Measurements from ENCODE around the gene XYLT2.
"Not testable (repeated sequence)": the region's sequence is repeated elsewhere in the genome, so short reads cannot be mapped to it uniquely, and the experiment has no call there.

The XYLT2 gene

DNA sequence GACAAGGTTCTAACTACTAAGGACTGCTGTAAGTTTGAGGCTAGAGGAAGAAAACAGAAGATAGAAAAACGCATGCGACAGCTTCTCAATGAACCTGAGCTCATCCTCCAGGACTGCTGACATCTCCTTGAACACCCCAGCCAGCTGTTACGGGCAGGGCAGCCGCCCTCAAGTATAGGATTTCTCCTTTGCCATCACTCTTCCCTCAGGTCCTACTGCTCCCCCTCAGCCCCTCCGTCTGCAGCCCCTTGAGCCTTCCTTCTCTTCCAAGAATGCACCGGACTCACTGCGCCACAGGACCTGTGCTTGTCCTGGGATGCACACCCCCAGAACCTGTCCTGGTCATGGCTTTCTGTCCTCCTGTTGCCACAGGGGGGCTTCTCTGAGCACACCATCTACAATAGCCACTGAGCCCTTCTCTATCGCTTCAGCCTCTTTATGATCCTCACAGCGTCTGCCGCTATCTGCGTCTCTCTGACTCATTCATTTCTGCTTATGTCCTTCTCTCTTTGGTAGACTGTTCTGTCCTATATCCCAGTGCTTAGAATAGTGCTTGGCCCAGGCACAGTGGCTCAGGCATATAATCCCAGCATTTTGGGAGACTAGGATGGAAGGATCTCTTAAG is 15.7 kb upstream of the XYLT2 start:
- TF ChIP-seq POLR2A (IDR thresholded peaks at IDR 0.05; ENCODE audit: low read depth, low read length): no peak
- FAIRE-seq: no peak
- no peak for DNase-seq (ENCODE audit: insufficient read length, low spot score)

DNA sequence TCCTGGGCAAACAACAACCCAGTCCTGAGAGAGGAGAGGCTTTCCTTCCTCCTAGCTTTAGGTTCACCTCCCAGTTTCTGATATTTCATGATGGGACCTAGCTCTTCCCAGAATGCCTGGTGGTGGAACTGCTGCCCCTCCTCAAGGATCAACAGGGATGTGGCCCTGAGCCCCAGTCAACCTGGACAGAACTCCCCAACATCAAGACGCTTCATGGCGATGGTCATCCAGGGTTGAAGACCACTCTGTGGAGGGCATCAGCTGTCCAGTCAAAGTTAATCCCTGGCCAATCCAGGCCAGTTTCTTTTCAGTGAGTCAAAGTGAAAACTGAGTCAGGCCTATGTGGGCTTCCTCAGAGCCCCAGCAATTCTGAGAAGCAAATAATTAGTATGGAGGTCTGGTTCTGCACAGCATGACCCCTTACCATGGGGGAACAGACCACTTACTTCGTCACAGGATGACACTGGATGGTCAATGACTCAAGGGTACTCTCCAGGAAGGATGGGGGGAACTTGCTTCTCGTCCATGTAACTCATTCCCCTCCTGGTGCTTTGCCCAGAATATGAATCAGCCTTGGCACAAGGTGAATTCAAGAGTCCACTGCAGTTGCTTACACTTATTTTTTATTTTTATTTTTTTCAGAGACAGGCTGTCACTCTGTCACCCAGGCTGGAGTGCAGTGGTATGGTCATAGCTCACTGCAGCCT is 14.7 kb upstream of the XYLT2 start:
- DNase-seq (ENCODE audit: insufficient read length, low spot score): peak; percentile 73
- TF ChIP-seq POLR2A (IDR thresholded peaks at IDR 0.05; ENCODE audit: low read depth, low read length): no peak
- peak; percentile 36 for FAIRE-seq

- no peak for TF ChIP-seq POLR2A (IDR thresholded peaks at IDR 0.05; ENCODE audit: low read depth, low read length)
- FAIRE-seq (no peak), DNase-seq (ENCODE audit: insufficient read length, low spot score) (no peak)
These were observed 13.7 kb upstream of the XYLT2 start for GRCh38 chr17:50332196-50332595.

- not testable (repeated sequence) for DNase-seq (ENCODE audit: insufficient read length, low spot score); FAIRE-seq
These were observed 12.5 kb upstream of the XYLT2 start for GRCh38 chr17:50333291-50334057.

DNA sequence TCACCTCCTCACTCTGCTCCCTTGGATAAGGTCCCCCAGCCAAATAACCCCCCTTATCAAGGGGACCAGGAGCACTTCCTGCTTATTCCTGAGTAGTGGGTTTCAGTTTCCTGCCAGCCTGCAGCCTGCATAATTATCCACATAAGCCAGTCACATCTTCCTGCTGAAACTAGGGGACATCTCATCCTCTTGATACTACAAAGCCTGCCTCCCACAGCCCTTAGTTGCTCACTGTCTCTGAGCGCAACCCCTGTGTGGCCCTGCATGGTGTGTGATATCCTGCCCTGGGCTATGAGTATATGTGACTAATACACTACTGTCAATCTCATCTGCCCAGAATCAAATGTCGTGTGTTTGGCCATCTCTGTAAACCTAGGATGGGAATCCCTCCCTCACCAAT is 8.0 kb upstream of the XYLT2 start:
- DNase-seq (ENCODE audit: insufficient read length, low spot score): no peak
- FAIRE-seq: no peak
- no peak for TF ChIP-seq POLR2A (IDR thresholded peaks at IDR 0.05; ENCODE audit: low read depth, low read length)

DNA sequence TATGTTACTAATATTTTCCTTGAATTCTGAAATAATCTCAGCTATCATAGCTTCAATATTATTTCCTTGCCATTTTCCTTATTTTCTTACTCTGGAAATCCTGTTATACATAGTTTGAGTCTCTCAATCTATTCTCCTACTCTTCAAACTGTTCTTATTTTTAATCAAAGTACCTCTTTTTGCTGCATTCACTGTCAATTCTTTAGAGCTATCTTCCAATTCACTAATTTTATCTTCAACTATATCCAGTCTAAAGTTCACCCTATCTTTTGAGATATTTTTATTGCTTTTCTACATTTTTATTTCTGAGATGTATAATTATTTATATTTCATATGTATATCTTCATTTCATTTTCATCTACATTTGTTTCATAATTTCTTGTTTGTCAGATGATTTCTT is 7.3 kb upstream of the XYLT2 start:
- FAIRE-seq (no peak), DNase-seq (ENCODE audit: insufficient read length, low spot score) (no peak)
- no peak for TF ChIP-seq POLR2A (IDR thresholded peaks at IDR 0.05; ENCODE audit: low read depth, low read length)

GRCh38 chr17:50339381-50339780 is 6.5 kb upstream of the XYLT2 start:
- DNase-seq (ENCODE audit: insufficient read length, low spot score) (no peak), FAIRE-seq (no peak)
- no peak for TF ChIP-seq POLR2A (IDR thresholded peaks at IDR 0.05; ENCODE audit: low read depth, low read length)

DNA sequence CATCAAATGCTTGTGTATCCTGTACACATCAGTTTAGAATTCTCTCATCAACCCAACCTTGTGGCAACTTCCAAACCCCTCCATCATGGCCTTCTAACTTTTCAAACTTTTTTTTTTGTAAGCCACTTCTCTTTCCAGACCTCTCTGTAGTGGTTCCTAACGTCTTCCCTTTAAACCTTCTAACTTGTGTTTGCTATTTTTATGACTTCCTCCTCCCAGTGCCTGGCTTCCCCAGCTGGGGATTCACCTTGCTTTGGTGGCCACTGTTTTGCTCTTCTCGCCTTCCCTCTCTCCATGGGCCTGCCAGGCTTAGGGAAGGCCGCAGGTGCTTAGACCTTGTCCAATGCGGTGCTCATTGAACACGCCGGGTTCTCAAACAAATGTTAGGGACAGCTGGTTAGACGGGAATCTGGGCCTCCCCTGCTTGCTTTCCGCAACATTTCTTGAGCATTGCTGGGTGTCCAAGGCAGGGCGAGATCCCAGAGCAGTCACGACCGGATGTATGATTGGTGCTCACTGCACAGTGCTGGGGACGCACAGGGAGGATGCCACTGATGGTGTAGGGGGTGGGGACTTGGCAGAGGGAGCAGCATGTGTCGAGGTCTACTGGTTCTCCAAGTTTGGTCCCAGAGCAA is 1.1 kb upstream of the XYLT2 start:
- DNase-seq (ENCODE audit: insufficient read length, low spot score): no peak
- no peak for FAIRE-seq
- no peak for TF ChIP-seq POLR2A (IDR thresholded peaks at IDR 0.05; ENCODE audit: low read depth, low read length)

DNA sequence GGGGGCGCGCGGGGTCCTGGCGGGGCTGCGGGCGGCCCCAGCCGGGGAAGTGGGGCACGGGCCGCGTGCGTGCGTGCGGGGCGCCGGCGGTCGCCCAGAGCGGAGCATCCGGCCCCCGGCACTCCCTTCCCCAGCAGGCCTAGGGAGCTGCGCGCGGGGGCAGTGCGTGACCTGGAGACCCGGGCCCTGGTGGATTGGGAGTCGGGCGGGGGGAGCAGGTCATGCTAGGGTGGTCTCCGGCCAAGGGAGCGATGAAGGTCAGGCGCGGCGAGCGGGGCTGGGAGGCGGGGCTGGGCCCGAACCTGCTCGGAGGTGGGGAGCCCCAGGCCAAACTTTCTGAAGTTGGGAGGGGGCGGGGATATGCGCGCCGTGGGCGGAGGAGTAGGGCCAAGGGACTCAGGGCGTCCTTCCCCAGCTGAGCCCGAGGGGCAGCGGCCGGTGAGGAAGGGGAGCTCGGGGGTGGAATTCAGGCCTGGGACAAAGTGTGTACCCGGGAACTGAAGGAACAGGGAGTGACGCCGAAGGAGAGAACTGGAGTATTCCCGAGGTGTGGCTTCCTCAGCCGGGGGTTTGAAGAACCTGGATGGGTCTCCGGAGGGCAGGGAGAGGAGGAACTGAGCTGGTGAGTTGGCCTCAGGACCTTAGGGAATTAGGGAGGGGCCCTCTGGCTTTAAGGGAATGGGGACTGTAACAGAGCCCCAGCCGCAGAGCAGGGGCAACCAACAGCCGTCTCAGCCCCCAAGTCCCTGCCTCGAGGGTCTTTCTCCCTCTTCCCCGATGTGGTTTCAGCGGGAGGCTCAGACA is 589 bp downstream of the XYLT2 start:
- TF ChIP-seq POLR2A (IDR thresholded peaks at IDR 0.05; ENCODE audit: low read depth, low read length): no peak
- peak; percentile 67 for DNase-seq (ENCODE audit: insufficient read length, low spot score)
- no peak for FAIRE-seq

- FAIRE-seq: no peak
- no peak for TF ChIP-seq POLR2A (IDR thresholded peaks at IDR 0.05; ENCODE audit: low read depth, low read length)
- DNase-seq (ENCODE audit: insufficient read length, low spot score): no peak
These were observed 1.4 kb downstream of the XYLT2 start for GRCh38 chr17:50347117-50347893.

- FAIRE-seq (no peak), DNase-seq (ENCODE audit: insufficient read length, low spot score) (no peak)
- TF ChIP-seq POLR2A (IDR thresholded peaks at IDR 0.05; ENCODE audit: low read depth, low read length): no peak
These were observed 2.0 kb downstream of the XYLT2 start for GRCh38 chr17:50347894-50348291.

DNA sequence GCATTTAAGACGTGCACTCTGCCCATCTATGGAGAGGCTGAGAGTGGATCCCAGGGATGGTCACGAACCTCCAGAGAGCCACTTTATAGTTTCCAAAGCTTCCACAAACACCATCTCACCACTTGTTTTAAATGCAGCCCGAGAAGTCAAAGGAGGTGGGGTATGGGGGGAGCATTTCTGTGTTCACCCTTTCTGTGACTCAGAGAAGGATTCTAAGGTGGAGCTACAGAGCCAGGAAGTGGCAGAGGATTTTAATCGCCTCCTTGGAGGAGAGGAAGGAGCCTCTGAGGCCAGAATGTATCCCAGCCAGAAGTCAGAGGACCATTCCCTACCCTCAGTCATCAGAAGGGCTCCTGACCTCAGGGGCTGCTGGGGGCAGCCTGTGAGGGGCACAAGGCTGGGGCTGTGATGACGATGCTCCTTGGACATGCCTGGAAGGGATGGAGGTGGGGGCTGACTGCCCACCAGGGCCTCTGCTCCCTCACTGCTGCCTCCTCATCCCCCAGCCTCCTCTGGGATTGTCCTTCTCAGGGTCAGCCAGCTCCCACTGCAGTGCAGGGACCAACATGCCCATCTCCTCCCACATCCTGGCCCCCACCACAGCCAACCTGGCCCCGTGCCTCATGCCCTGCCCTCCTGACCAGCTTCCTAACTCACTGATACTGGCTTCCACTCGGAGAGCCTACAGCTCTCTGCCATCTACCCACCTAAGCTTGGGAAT is 2.8 kb downstream of the XYLT2 start:
- FAIRE-seq (peak; percentile 36), DNase-seq (ENCODE audit: insufficient read length, low spot score) (peak; percentile 93)
- no peak; the same call in 1 of the 2 replicates for TF ChIP-seq POLR2A (IDR thresholded peaks at IDR 0.05; ENCODE audit: low read depth, low read length)
